ENCODE results near the gene ARL17B.
"Not testable (repeated sequence)": the region's sequence is repeated elsewhere in the genome, so short reads cannot be mapped to it uniquely, and the experiment has no call there.

ARL17B gene

GRCh38 chr17:46264456-46265198, 96.9 kb downstream of the ARL17B start:
- Histone ChIP-seq H3K4me2 (ENCODE audit: low read length) (no peak overlapping the region), H3K4me3 (ENCODE audit: low read depth, low read length) (no peak overlapping the region), H3K27me3 (ENCODE audit: control insufficient read depth, insufficient read depth, low read length) (no peaks in the 10 kb centered on the region), H3K4me1 (peaks cover 9% of the 10 kb centered on the region), H2AFZ (peak overlapping the region; percentile 63), H3K9ac (no peak overlapping the region), H3K27ac (peak overlapping the region; percentile 53), H3K9me3 (ENCODE audit: control insufficient read depth, low read length) (no peaks in the 10 kb centered on the region), H3K36me3 (ENCODE audit: control insufficient read depth, insufficient read depth, low read length) (no peaks in the 10 kb centered on the region), H3K79me2 (no peaks in the 10 kb centered on the region)
- no peak for TF ChIP-seq CTCF (IDR thresholded peaks at IDR 0.05)

- Histone ChIP-seq H3K27ac (no peak overlapping the region), H3K4me1 (peaks cover 6% of the 10 kb centered on the region), H3K9ac (no peak overlapping the region), H3K4me3 (ENCODE audit: low read depth, low read length) (no peak overlapping the region), H3K4me2 (ENCODE audit: low read length) (no peak overlapping the region), H3K79me2 (no peaks in the 10 kb centered on the region), H3K27me3 (ENCODE audit: control insufficient read depth, insufficient read depth, low read length) (no peaks in the 10 kb centered on the region), H3K36me3 (ENCODE audit: control insufficient read depth, insufficient read depth, low read length) (no peaks in the 10 kb centered on the region), H2AFZ (no peak overlapping the region), H3K9me3 (ENCODE audit: control insufficient read depth, low read length) (no peaks in the 10 kb centered on the region)
- TF ChIP-seq CTCF (IDR thresholded peaks at IDR 0.05): no peak
Measured at GRCh38 chr17:46262271-46262670, 99.3 kb downstream of the ARL17B start.

GRCh38 chr17:46259845-46260661, 101.5 kb downstream of the ARL17B start:
- TF ChIP-seq CTCF (IDR thresholded peaks at IDR 0.05): peak; percentile 23
- not testable (repeated sequence) for H3K9me3 ChIP-seq (ENCODE audit: control insufficient read depth, low read length); H3K27me3 ChIP-seq (ENCODE audit: control insufficient read depth, insufficient read depth, low read length); H3K79me2 ChIP-seq; H3K9ac ChIP-seq; H3K4me3 ChIP-seq (ENCODE audit: low read depth, low read length); H3K4me1 ChIP-seq; H3K36me3 ChIP-seq (ENCODE audit: control insufficient read depth, insufficient read depth, low read length)
- Histone ChIP-seq H2AFZ (peak overlapping the region; percentile 75), H3K4me2 (ENCODE audit: low read length) (peak overlapping the region; percentile 31), H3K27ac (peak overlapping the region; percentile 54)

- not testable (repeated sequence) for H3K27me3 ChIP-seq (ENCODE audit: control insufficient read depth, insufficient read depth, low read length); H3K9me3 ChIP-seq (ENCODE audit: control insufficient read depth, low read length); H3K9ac ChIP-seq; H3K27ac ChIP-seq; H3K4me3 ChIP-seq (ENCODE audit: low read depth, low read length); H3K4me1 ChIP-seq; H3K36me3 ChIP-seq (ENCODE audit: control insufficient read depth, insufficient read depth, low read length); H3K79me2 ChIP-seq; H2AFZ ChIP-seq; H3K4me2 ChIP-seq (ENCODE audit: low read length)
Measured at GRCh38 chr17:46256369-46256768, 105.2 kb downstream of the ARL17B start.

- not testable (repeated sequence) for H3K27ac ChIP-seq; H3K27me3 ChIP-seq (ENCODE audit: control insufficient read depth, insufficient read depth, low read length); H3K9me3 ChIP-seq (ENCODE audit: control insufficient read depth, low read length); H3K79me2 ChIP-seq; H2AFZ ChIP-seq; H3K4me2 ChIP-seq (ENCODE audit: low read length); H3K4me1 ChIP-seq; H3K36me3 ChIP-seq (ENCODE audit: control insufficient read depth, insufficient read depth, low read length); H3K4me3 ChIP-seq (ENCODE audit: low read depth, low read length); H3K9ac ChIP-seq
Measured at GRCh38 chr17:46254215-46254614, 107.4 kb downstream of the ARL17B start.

All from parathyroid adenoma (tissue), 2 donors.